CD8-positive, alpha-beta memory T cell (primary cell): ENCODE data around the gene FERMT3. TPM values are rescaled to one million over a fixed set of nuclear protein-coding genes. Genes with fewer than 3 reads are reported as not detected.
A peak's percentile ranks its signal among the peaks of the same experiment; 100 is the strongest.

Source experiments
- CTCF ChIA-PET: fragments of 350-600 bp; sonication (Branson Sonifier 250); formaldehyde crosslinking; loops from one replicate; lab custom pipeline; 2021; ENCODE audit warnings: antibody characterized with exemption; lab: Charles Lee
- POLR2A ChIA-PET: fragments of 350-600 bp; sonication (Branson Sonifier 250); formaldehyde crosslinking; loops from one replicate; lab custom pipeline; 2021; ENCODE audit warnings: antibody characterized with exemption; lab: Charles Lee
- DNase-seq, 5 donors: peaks; one replicate each; pipeline versions ENCODE4 v3.0.0 to v3.0.0-alpha.2; 2020 to 2022; ENCODE audit warnings: mixed read lengths in 1 of 5
- H3K27ac ChIP-seq: one replicate; pipeline ENCODE4 v1.7.0; 2013; ENCODE audit warnings: low read depth, mild to moderate bottlenecking, low read length, moderate library complexity
- H3K27me3 ChIP-seq: 2 replicates; pipeline ENCODE4 v1.7.0; 2013; ENCODE audit warnings: low read length, mild to moderate bottlenecking; ENCODE audit not compliant: insufficient read depth, poor library complexity, severe bottlenecking
- H3K36me3 ChIP-seq: 2 replicates; pipeline ENCODE4 v1.7.0; 2013; ENCODE audit warnings: mild to moderate bottlenecking, low read length, moderate library complexity; ENCODE audit not compliant: insufficient read depth
- H3K4me1 ChIP-seq: 2 replicates; pipeline ENCODE4 v1.7.0; 2013; ENCODE audit warnings: mild to moderate bottlenecking, low read length, moderate library complexity; ENCODE audit not compliant: insufficient read depth
- H3K4me3 ChIP-seq: 2 replicates; pipeline ENCODE4 v1.7.0; 2013; ENCODE audit warnings: mild to moderate bottlenecking, low read length
- H3K9me3 ChIP-seq: 2 replicates; pipeline ENCODE4 v1.7.0; 2013; ENCODE audit warnings: mild to moderate bottlenecking, low read length
- H3K27ac Mint-ChIP-seq, 8 donors: one replicate each; pipeline ENCODE4 v1.8.0; 2020 to 2021; ENCODE audit warnings: mixed read lengths in 8 of 8, mild to moderate bottlenecking in 6 of 8, inconsistent platforms in 3 of 8, moderate library complexity in 3 of 8
- H3K27me3 Mint-ChIP-seq, 2 donors: one replicate each; pipeline ENCODE4 v1.8.0; 2020 to 2021; ENCODE audit warnings: mixed read lengths in 2 of 2, mild to moderate bottlenecking in 1 of 2, moderate library complexity in 1 of 2
- H3K36me3 Mint-ChIP-seq, 3 donors: one replicate each; pipeline ENCODE4 v1.8.0; 2020 to 2021; ENCODE audit warnings: mixed read lengths in 3 of 3, inconsistent platforms in 1 of 3, mild to moderate bottlenecking in 1 of 3
- H3K4me1 Mint-ChIP-seq, 3 donors: one replicate each; pipeline ENCODE4 v1.8.0; 2020 to 2021; ENCODE audit warnings: mixed read lengths in 3 of 3, inconsistent platforms in 1 of 3, mild to moderate bottlenecking in 1 of 3
- H3K4me3 Mint-ChIP-seq, 7 donors: one replicate each; pipeline ENCODE4 v1.8.0; 2020 to 2021; ENCODE audit warnings: mixed read lengths in 7 of 7, mild to moderate bottlenecking in 6 of 7, moderate library complexity in 4 of 7, inconsistent platforms in 2 of 7
- H3K9me3 Mint-ChIP-seq, 5 donors: one replicate each; pipeline ENCODE4 v1.8.0; 2020 to 2022; ENCODE audit warnings: mixed read lengths in 5 of 5, mild to moderate bottlenecking in 3 of 5, moderate library complexity in 2 of 5, inconsistent platforms in 1 of 5
- polyA plus RNA-seq: library from polyadenylated mRNA; unstranded; fragments of 300-500 nt; fragmentation: Illumina TruSeq; gene quantifications from one replicate; pipeline ENCODE4 v1.2.3, GENCODE V29; 2021
- total RNA-seq, 2 experiments: library from RNA; stranded (reverse); gene quantifications; one replicate each; pipeline ENCODE4 v1.2.3, GENCODE V29; 2021

The FERMT3 gene
- total and polyA plus RNA-seq, 3 experiments from 2014 or later, result 205 to 213 (median 206) TPM

DNA sequence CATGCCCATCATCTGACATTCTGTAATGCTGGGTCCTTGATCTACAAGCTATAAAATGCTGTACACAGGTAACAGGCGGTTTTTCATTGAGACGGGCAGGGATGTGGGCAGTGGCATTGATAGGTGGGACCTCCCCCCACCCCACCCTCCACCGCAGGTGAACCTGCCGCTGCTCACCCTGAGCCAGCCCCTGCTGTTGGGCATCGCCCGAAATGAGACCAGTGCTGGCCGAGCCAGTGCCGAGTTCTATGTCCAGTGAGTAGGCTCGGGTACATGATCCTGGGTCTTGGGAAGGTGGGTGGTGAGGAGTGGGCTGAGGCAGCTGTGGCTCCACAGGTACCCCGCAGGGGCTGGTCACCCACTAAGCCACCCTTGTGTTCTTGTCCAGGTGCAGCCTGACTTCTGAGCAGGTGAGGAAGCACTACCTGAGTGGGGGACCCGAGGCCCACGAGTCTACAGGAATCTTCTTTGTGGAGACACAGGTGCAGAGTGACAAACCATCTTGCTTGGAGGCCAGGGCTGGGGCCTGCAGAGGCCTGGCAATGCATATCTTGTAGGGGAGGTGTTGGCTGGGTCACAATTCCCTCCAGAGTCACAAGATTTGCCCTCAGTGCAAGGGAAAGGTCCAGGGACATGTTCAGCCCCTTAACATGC, 22.7 kb downstream of the FERMT3 start:
- peak in 1 of 5 donors; percentile 46 for DNase-seq
- peaks cover 0 to 10% (median 0%) of the 10 kb centered on the region in 3 donors for H3K36me3 Mint-ChIP-seq
- peaks cover 0 to 2% of the 10 kb centered on the region in 2 donors for H3K27me3 Mint-ChIP-seq
- H3K4me1 ChIP-seq, result peaks cover 59% of the 10 kb centered on the region
- peak overlapping the region; percentile 83 for H3K27ac ChIP-seq
- H3K4me1 Mint-ChIP-seq, result peaks cover 41 to 72% (median 53%) of the 10 kb centered on the region in 3 donors
- ChIA-PET CTCF (interaction anchor here (0.9 to 1.6 kb wide), 5 partner anchors 21 to 72 kb away, joined by 3 to 7 read pairs (median 5); partner anchors contain the start of gene FERMT3), POLR2A (interaction anchor here (0.5 to 1.6 kb wide), 6 partner anchors 12 to 43 kb away, joined by 3 to 9 read pairs (median 4); partner anchors contain the start of genes FKBP2, PPP1R14B and STIP1)
- H3K9me3 ChIP-seq, result no peaks in the 10 kb centered on the region
- peak overlapping the region; percentile 70 for H3K4me3 ChIP-seq
- no peaks in the 10 kb centered on the region for H3K9me3 Mint-ChIP-seq
- H3K36me3 ChIP-seq, result peaks cover 2% of the 10 kb centered on the region
- H3K27ac Mint-ChIP-seq, result peak overlapping the region in 7 of 8 donors; percentile 86 to 96 (median 93)
- no peaks in the 10 kb centered on the region for H3K27me3 ChIP-seq
- peak overlapping the region; percentile 85 to 97 (median 88) for H3K4me3 Mint-ChIP-seq

DNA sequence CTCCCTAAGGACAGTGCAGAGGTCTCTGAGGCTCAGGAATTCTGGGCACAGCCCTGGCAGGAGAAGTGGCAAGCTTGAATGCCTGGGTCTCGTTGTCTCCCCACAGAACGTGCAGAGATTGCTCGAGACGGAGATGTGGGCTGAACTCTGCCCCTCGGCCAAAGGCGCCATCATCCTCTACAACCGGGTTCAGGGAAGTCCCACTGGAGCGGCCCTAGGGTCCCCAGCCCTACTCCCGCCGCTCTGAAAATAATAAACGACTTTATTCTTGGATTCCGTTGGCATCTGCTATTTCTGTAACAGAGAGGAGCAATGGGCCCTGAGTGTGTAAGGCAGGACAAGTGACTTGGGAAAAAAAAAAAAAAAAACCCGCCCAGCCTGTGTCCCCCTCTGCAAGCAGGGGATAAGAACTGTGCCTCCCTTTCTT, 23.2 kb downstream of the FERMT3 start:
- ChIA-PET CTCF (interaction anchor here (0.9 to 1.6 kb wide), 4 partner anchors 20 to 72 kb away, joined by 3 to 7 read pairs (median 6); partner anchors contain the start of gene FERMT3), POLR2A (interaction anchor here (0.5 to 2.1 kb wide), 6 partner anchors 16 to 44 kb away, joined by 3 to 9 read pairs (median 4); partner anchors contain the start of genes FERMT3, PPP1R14B and STIP1)
- H3K4me1 ChIP-seq, result peaks cover 59% of the 10 kb centered on the region
- Mint-ChIP-seq H3K27me3 (peaks cover 0 to 2% of the 10 kb centered on the region in 2 donors), H3K36me3 (peaks cover 0 to 10% (median 0%) of the 10 kb centered on the region in 3 donors), H3K27ac (peak overlapping the region; percentile 88 to 96 (median 93)), H3K4me3 (peak overlapping the region; percentile 85 to 97 (median 88)), H3K4me1 (peaks cover 40 to 69% (median 53%) of the 10 kb centered on the region in 3 donors), H3K9me3 (no peaks in the 10 kb centered on the region)
- peak overlapping the region; percentile 70 for H3K4me3 ChIP-seq
- H3K36me3 ChIP-seq, result no peaks in the 10 kb centered on the region
- no peaks in the 10 kb centered on the region for H3K9me3 ChIP-seq
- no peaks in the 10 kb centered on the region for H3K27me3 ChIP-seq
- peak overlapping the region; percentile 83 for H3K27ac ChIP-seq
- no peak for DNase-seq

DNA sequence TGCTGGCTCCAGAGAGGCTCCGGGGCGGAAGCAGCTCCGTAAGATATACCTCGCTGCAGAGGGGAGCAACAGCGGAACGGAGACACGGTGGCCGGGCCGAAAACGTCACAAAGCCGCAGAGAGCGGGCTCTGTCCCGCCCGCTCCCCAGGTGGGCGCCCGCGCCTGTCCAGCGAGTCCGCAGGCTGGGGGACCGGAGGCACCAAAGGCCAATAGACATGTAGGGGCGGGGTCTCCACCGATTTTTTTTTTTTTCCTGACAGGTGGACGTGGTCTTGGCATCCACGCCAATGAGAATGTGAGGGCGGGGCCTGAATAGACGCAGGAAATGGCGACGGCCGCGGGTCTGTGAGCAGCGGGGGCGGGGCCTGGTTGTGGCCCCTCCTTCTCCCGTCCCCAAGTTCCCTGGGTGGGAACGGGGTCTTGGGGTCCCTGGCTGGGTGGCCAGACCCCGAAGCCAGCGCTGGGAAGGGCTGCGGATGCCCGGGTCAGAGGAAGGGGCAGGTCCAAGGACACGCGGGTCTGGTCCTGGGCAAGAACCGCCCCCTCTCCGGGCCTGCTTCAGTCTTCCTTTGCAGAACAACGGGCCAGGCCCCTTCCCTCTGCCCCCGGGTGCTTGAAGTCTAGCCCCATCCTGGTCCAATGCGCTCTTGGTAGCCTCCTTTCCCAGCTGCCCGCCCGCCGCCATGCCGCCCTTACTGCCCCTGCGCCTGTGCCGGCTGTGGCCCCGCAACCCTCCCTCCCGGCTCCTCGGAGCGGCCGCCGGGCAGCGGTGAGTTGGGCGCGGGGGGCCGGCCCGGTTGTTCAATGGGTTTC, 23.9 kb downstream of the FERMT3 start, which contains the start of gene DNAJC4:
Gene DNAJC4, plus strand, starts transcription at position 378 of the 814 bp plus-strand sequence. Its CDS starts 307 bp downstream, at position 685.
- Histone ChIP-seq H3K4me1 (peaks cover 58% of the 10 kb centered on the region), H3K36me3 (no peaks in the 10 kb centered on the region), H3K27ac (peak within 1 kb of the TSS; percentile 83), H3K9me3 (no peaks in the 10 kb centered on the region), H3K27me3 (no peaks in the 10 kb centered on the region), H3K4me3 (peak within 1 kb of the TSS; percentile 70)
- H3K36me3 Mint-ChIP-seq, result peaks cover 0 to 14% (median 0%) of the 10 kb centered on the region in 3 donors
- ChIA-PET POLR2A (interaction anchor here (0.6 to 2.1 kb wide), 7 partner anchors 11 to 44 kb away, joined by 3 to 9 read pairs (median 4); partner anchors contain the start of genes FERMT3, FKBP2, PPP1R14B and STIP1), CTCF (interaction anchor here (0.9 to 1.6 kb wide), 4 partner anchors 20 to 71 kb away, joined by 3 to 7 read pairs (median 6); partner anchors contain the start of gene FERMT3)
- H3K9me3 Mint-ChIP-seq, result no peaks in the 10 kb centered on the region
- H3K27ac Mint-ChIP-seq, result peak within 1 kb of the TSS; percentile 89 to 96 (median 93)
- H3K4me3 Mint-ChIP-seq, result peak within 1 kb of the TSS; percentile 85 to 97 (median 88)
- peak; percentile 85 to 92 (median 87) for DNase-seq
- peaks cover 0 to 2% of the 10 kb centered on the region in 2 donors for H3K27me3 Mint-ChIP-seq
- H3K4me1 Mint-ChIP-seq, result peaks cover 39 to 67% (median 58%) of the 10 kb centered on the region in 3 donors

DNA sequence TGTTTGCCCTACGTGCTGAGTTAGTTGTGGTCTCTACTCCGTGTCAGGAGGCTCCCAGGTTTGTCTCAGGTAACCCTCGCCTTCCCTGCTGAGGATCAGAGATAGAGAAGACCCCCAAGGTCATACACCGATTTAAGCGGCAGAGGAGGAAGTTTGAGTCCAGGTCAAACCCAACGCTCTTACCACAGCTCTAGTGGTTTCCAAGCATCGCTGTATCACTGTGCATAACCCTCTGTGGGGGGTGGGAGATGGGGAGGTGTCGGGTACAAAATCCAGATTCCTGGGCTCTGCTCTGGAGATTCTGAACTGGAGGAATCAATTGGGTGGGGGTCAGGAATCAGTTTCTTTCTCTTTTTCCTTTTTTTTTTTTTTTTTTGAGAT, 24.5 kb downstream of the FERMT3 start:
- H3K27ac Mint-ChIP-seq, result peak overlapping the region; percentile 89 to 96 (median 93)
- Histone ChIP-seq H3K9me3 (no peaks in the 10 kb centered on the region), H3K27ac (peak overlapping the region; percentile 83), H3K4me1 (peaks cover 58% of the 10 kb centered on the region), H3K4me3 (peak overlapping the region; percentile 70), H3K36me3 (no peaks in the 10 kb centered on the region), H3K27me3 (no peaks in the 10 kb centered on the region)
- H3K4me3 Mint-ChIP-seq, result peak overlapping the region; percentile 85 to 97 (median 88)
- H3K27me3 Mint-ChIP-seq, result peaks cover 0 to 2% of the 10 kb centered on the region in 2 donors
- peaks cover 39 to 67% (median 60%) of the 10 kb centered on the region in 3 donors for H3K4me1 Mint-ChIP-seq
- POLR2A ChIA-PET, result interaction anchor here (0.8 to 2.1 kb wide), 4 partner anchors 10 to 26 kb away, joined by 3 to 5 read pairs (median 4); partner anchors contain the start of genes FERMT3 and FKBP2
- no peaks in the 10 kb centered on the region for H3K9me3 Mint-ChIP-seq
- no peak for DNase-seq
- CTCF ChIA-PET, result interaction anchor here (0.9 to 1.6 kb wide), 3 partner anchors 23 to 74 kb away, joined by 3 to 7 read pairs (median 4); no protein-coding TSS in a partner anchor
- peaks cover 0 to 13% (median 0%) of the 10 kb centered on the region in 3 donors for H3K36me3 Mint-ChIP-seq

DNA sequence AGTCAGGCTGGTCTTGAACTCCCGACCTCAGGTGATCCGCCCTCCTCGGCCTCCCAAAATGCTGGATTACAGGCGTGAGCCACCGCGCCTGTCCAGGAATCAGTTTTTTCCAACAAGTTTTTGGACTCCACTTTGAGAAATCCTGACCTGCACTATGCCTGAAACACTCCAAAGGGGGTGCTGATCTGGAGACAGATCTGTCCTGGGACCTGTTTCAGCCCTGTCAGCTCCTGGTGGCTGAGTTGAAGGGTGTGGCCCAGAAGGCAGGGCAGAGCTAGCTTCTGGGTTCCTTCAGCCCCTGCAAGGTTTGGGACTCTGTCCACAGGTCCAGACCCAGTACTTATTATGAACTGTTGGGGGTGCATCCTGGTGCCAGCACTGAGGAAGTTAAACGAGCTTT, 25.0 kb downstream of the FERMT3 start:
- Mint-ChIP-seq H3K4me3 (peak overlapping the region; percentile 60 to 97 (median 85)), H3K9me3 (no peaks in the 10 kb centered on the region), H3K4me1 (peaks cover 39 to 67% (median 60%) of the 10 kb centered on the region in 3 donors), H3K27me3 (peaks cover 0 to 2% of the 10 kb centered on the region in 2 donors), H3K36me3 (peaks cover 0 to 10% (median 0%) of the 10 kb centered on the region in 3 donors), H3K27ac (peak overlapping the region; percentile 11 to 96 (median 68))
- H3K36me3 ChIP-seq, result no peaks in the 10 kb centered on the region
- peak in 1 of 5 donors; percentile 45 for DNase-seq
- ChIA-PET POLR2A (interaction anchor here (0.8 to 2.1 kb wide), 5 partner anchors 10 to 25 kb away, joined by 3 to 4 read pairs (median 3); partner anchors contain the start of genes FERMT3 and FKBP2), CTCF (interaction anchor here (0.9 to 1.6 kb wide), 4 partner anchors 9 to 73 kb away, joined by 3 to 4 read pairs (median 4); partner anchors contain the start of gene FKBP2)
- no peak overlapping the region for H3K27ac ChIP-seq
- peaks cover 58% of the 10 kb centered on the region for H3K4me1 ChIP-seq
- no peak overlapping the region for H3K4me3 ChIP-seq
- no peaks in the 10 kb centered on the region for H3K27me3 ChIP-seq
- no peaks in the 10 kb centered on the region for H3K9me3 ChIP-seq

DNA sequence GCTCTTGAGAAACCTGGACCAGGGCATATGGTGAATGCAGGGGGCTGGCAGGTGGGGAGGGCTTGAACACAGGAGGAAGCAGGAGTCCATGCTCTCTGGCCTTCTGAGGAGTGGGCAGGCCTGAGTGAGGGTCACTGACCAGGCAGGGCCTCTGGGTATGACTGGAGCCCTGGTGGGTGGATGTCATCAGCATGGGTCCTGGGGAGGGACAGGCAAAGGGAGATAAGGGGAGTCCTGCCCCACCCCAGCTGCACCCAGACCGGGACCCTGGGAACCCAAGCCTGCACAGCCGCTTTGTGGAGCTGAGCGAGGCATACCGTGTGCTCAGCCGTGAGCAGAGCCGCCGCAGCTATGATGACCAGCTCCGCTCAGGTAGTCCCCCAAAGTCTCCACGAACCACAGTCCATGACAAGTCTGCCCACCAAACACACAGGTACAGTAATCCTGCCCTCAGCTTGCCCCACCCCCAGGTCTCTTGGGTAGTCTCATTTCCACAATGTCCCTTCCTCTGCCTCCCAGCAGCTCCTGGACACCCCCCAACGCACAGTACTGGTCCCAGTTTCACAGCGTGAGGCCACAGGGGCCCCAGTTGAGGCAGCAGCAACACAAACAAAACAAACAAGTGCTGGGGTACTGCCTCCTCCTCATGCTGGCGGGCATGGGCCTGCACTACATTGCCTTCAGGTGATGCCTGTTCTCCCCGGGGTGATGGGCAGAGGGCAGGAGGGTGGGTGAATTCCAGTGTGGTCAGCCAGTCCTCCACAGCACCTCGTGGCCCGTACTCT, 25.9 kb downstream of the FERMT3 start:
- DNase-seq, result peak in 1 of 5 donors; percentile 49
- Mint-ChIP-seq H3K4me1 (peaks cover 33 to 65% (median 52%) of the 10 kb centered on the region in 3 donors), H3K9me3 (no peaks in the 10 kb centered on the region), H3K4me3 (peak overlapping the region; percentile 60 to 97 (median 85)), H3K36me3 (peaks cover 0 to 13% (median 0%) of the 10 kb centered on the region in 3 donors), H3K27ac (peak overlapping the region; percentile 37 to 96 (median 78)), H3K27me3 (peaks cover 0 to 2% of the 10 kb centered on the region in 2 donors)
- Histone ChIP-seq H3K4me3 (no peak overlapping the region), H3K27me3 (no peaks in the 10 kb centered on the region), H3K4me1 (peaks cover 51% of the 10 kb centered on the region), H3K27ac (no peak overlapping the region), H3K36me3 (no peaks in the 10 kb centered on the region), H3K9me3 (no peaks in the 10 kb centered on the region)
- ChIA-PET POLR2A (interaction anchor here (1.1 to 1.3 kb wide), 3 partner anchors 9 to 24 kb away, joined by 3 read pairs; partner anchors contain the start of gene FKBP2), CTCF (interaction anchor here (0.8 to 1.6 kb wide), 7 partner anchors 8 to 72 kb away, joined by 3 to 4 read pairs (median 3); partner anchors contain the start of genes FKBP2 and PLCB3)
